Smooth muscle cell (in vitro differentiated cells): ENCODE data around the gene CLDN22. TPM values are rescaled to one million over a fixed set of nuclear protein-coding genes. Genes with fewer than 3 reads are reported as not detected.

Experiments
- DNase-seq: peaks from one replicate; lab custom pipeline; 2025; ENCODE audit not compliant: unreplicated experiment; lab: John Stamatoyannopoulos, UW
- H2AFZ ChIP-seq: fragments of 200-600 bp; sonication (generic); 2 replicates; pipeline ENCODE4 v1.6.0; 2016; ENCODE audit warnings: antibody characterized with exemption, low read depth, mild to moderate bottlenecking
- H3F3A ChIP-seq: fragments of 200-600 bp; sonication (generic); 2 replicates; pipeline ENCODE4 v1.6.0; 2017; ENCODE audit warnings: antibody characterized with exemption, low read depth
- H3K27ac ChIP-seq: fragments of 200-600 bp; sonication (generic); 2 replicates; pipeline ENCODE4 v1.5.1; 2016; ENCODE audit warnings: low read depth, mild to moderate bottlenecking
- H3K27me3 ChIP-seq: fragments of 200-600 bp; sonication (generic); 2 replicates; pipeline ENCODE4 v1.6.1; 2016; ENCODE audit warnings: low read depth, mild to moderate bottlenecking
- H3K36me3 ChIP-seq: fragments of 200-600 bp; sonication (generic); 2 replicates; pipeline ENCODE4 v1.5.1; 2016; ENCODE audit warnings: low read depth
- H3K4me1 ChIP-seq: fragments of 200-600 bp; sonication (generic); 2 replicates; pipeline ENCODE4 v1.5.1; 2016; ENCODE audit warnings: low read depth
- H3K4me2 ChIP-seq: fragments of 200-600 bp; sonication (generic); 2 replicates; pipeline ENCODE4 v1.6.0; 2016; ENCODE audit warnings: mild to moderate bottlenecking
- H3K4me3 ChIP-seq: fragments of 200-600 bp; sonication (generic); 2 replicates; pipeline ENCODE4 v1.5.1; 2016; ENCODE audit warnings: mild to moderate bottlenecking
- H3K79me2 ChIP-seq: fragments of 200-600 bp; sonication (generic); 2 replicates; pipeline ENCODE4 v1.6.0; 2016; ENCODE audit warnings: low read depth, mild to moderate bottlenecking
- H3K9ac ChIP-seq: fragments of 200-600 bp; sonication (generic); 2 replicates; pipeline ENCODE4 v1.6.0; 2016; ENCODE audit warnings: low read depth
- H3K9me3 ChIP-seq: fragments of 200-600 bp; sonication (generic); replicated peaks from 2 replicates; pipeline ENCODE4 v1.5.1; 2016; ENCODE audit warnings: low read depth
- H4K20me1 ChIP-seq: fragments of 200-600 bp; sonication (generic); 2 replicates; pipeline ENCODE4 v1.6.0; 2016; ENCODE audit warnings: low read depth
- WGBS: methylation state at CpG from one replicate; pipeline ENCODE4 v1.1.7; 2016; ENCODE audit warnings: low lambda C conversion rate; 5-methylcytosine and 5-hydroxymethylcytosine counted together
- polyA plus RNA-seq: library from polyadenylated mRNA; unstranded; fragments of >200 nt; fragmentation: Nextera tagmentation; extraction: Ambion mirVana; gene quantifications from 2 replicates; pipeline ENCODE4 v1.2.1, GENCODE V29; 2016
- total RNA-seq: library from RNA; depleted of rRNA; stranded (reverse); fragments of >200 nt; gene quantifications from 2 replicates; pipeline ENCODE4 v1.2.3, GENCODE V29; 2014
- TF ChIP-seq, protein P1 (sequence below): fragments of 200-600 bp; sonication (generic); IDR thresholded peaks from 2 replicates; pipeline ENCODE4 v1.5.1; 2017; ENCODE audit warnings: borderline replicate concordance, mild to moderate bottlenecking, antibody characterized with exemption; ENCODE audit not compliant: insufficient read depth, poor library complexity, severe bottlenecking

The CLDN22 gene
- total and polyA plus RNA-seq, 2 experiments from 2014 or later, result 0.08 TPM; not detected in 1

DNA sequence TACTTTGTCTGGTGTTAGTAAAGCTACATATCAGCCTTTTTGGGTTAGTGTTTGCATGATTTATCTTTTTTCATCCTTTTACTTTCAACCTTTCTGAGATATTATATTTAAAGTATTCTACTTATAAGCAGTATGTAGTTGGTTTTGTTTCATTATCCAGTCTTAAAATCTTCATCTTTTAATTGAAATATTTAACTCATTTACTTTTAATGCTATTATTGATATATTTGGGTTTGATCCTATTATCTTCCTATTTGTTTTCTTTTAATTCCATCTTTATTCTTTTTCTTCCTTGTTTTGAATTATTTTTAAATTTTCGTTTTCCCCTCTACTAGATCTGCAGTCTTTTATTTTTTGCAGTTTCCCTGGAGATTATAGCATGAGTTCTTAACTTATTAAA, 44.0 kb downstream of the CLDN22 start:
- peaks cover 36% of the 10 kb centered on the region for H3K36me3 ChIP-seq
- H3K9ac ChIP-seq, result no peak overlapping the region
- H3K27me3 ChIP-seq, result no peaks in the 10 kb centered on the region
- no peak overlapping the region for H3K27ac ChIP-seq
- H3F3A ChIP-seq, result no peaks in the 10 kb centered on the region
- peaks cover 24% of the 10 kb centered on the region for H3K9me3 ChIP-seq
- 0% methylated on average over 1 of the region's 1 CpG for WGBS
- no peak overlapping the region for H3K4me2 ChIP-seq
- H4K20me1 ChIP-seq, result no peaks in the 10 kb centered on the region
- TF ChIP-seq, protein P1, sequence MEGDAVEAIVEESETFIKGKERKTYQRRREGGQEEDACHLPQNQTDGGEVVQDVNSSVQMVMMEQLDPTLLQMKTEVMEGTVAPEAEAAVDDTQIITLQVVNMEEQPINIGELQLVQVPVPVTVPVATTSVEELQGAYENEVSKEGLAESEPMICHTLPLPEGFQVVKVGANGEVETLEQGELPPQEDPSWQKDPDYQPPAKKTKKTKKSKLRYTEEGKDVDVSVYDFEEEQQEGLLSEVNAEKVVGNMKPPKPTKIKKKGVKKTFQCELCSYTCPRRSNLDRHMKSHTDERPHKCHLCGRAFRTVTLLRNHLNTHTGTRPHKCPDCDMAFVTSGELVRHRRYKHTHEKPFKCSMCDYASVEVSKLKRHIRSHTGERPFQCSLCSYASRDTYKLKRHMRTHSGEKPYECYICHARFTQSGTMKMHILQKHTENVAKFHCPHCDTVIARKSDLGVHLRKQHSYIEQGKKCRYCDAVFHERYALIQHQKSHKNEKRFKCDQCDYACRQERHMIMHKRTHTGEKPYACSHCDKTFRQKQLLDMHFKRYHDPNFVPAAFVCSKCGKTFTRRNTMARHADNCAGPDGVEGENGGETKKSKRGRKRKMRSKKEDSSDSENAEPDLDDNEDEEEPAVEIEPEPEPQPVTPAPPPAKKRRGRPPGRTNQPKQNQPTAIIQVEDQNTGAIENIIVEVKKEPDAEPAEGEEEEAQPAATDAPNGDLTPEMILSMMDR, result no peak
- no peak overlapping the region for H3K4me3 ChIP-seq
- DNase-seq, result no peak
- no peaks in the 10 kb centered on the region for H3K4me1 ChIP-seq
- no peak overlapping the region for H2AFZ ChIP-seq
- no peaks in the 10 kb centered on the region for H3K79me2 ChIP-seq

DNA sequence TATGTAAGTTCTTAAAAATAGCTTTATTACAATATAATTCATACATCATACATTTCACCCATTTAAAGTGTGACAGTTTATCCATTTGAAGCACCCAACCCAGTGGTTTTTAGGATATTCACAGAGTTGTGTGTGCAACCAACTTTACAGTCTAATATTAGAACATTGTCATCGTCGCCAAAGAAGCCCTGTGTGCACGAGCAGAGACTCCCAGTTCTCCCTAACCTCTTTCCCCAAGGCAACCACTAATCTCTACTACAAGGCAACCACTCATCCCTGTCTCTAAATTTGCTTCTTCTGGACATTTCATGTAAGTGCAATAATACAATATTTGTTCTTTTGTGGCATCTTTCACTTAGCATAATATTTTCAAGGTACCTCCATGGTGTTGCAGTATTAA, 47.7 kb downstream of the CLDN22 start:
- TF ChIP-seq, protein P1, result no peak
- Histone ChIP-seq H3K4me3 (no peak overlapping the region), H3K27ac (no peak overlapping the region), H3K36me3 (peaks cover 36% of the 10 kb centered on the region), H3K4me2 (no peak overlapping the region), H3K9ac (no peak overlapping the region), H3K4me1 (no peaks in the 10 kb centered on the region), H3K9me3 (peaks cover 24% of the 10 kb centered on the region), H3F3A (no peaks in the 10 kb centered on the region), H4K20me1 (no peaks in the 10 kb centered on the region), H3K27me3 (no peaks in the 10 kb centered on the region), H3K79me2 (no peaks in the 10 kb centered on the region), H2AFZ (no peak overlapping the region)
- WGBS, result 95% methylated on average over 3 of the region's 3 CpGs
- no peak for DNase-seq

DNA sequence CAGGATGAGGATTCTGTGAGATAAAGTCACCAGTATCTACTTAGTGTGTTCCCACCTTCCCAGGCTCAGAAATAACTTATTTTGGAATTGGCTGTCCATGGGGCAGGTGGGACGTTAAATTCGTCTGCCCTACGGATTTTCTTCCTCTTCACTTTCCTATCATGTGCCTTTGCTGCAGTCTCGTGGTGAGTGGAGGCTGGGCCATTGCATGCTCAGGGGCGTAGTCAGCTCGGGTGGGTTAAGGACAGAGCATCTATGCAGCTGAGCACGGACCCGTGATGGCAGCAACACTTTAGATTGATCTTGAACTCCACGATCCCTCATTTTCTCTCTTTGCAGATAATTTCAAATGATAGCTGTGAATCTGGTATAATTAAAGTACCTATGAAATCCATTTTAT, 51.5 kb downstream of the CLDN22 start:
- Histone ChIP-seq H3K9ac (no peak overlapping the region), H2AFZ (no peak overlapping the region), H4K20me1 (no peaks in the 10 kb centered on the region), H3K36me3 (peaks cover 7% of the 10 kb centered on the region), H3K4me3 (no peak overlapping the region), H3K27me3 (no peaks in the 10 kb centered on the region), H3K4me2 (no peak overlapping the region), H3K79me2 (no peaks in the 10 kb centered on the region), H3K4me1 (no peaks in the 10 kb centered on the region), H3F3A (no peaks in the 10 kb centered on the region), H3K27ac (no peak overlapping the region), H3K9me3 (peaks cover under 1% of the 10 kb centered on the region)
- DNase-seq, result no peak
- TF ChIP-seq, protein P1, result no peak
- WGBS, result 96% methylated on average over 9 of the region's 9 CpGs

Other genes starting within 250 kb of the CLDN22 start
- 13.5 and 18.1 TPM in 2 replicates for gene WWC2, start 221.0 kb downstream of the CLDN22 start, total RNA-seq
- 11.2 TPM in 2 replicates for gene WWC2, start 221.0 kb downstream of the CLDN22 start, polyA plus RNA-seq
- gene CLDN24, start 2.1 kb upstream of the CLDN22 start, total RNA-seq, result not detected in 2 replicates
- not detected in 2 replicates for gene CLDN24, start 2.1 kb upstream of the CLDN22 start, polyA plus RNA-seq
- 27.2 and 32.1 TPM in 2 replicates for gene CDKN2AIP, start 124.4 kb upstream of the CLDN22 start, total RNA-seq
- gene CDKN2AIP, start 124.4 kb upstream of the CLDN22 start, polyA plus RNA-seq, result 12.4 and 13.0 TPM in 2 replicates
- gene ING2, start 184.8 kb upstream of the CLDN22 start, total RNA-seq, result 16.3 and 19.4 TPM in 2 replicates
- gene ING2, start 184.8 kb upstream of the CLDN22 start, polyA plus RNA-seq, result 27.4 and 30.1 TPM in 2 replicates